ENCODE results near the gene CDK2. TPM values are rescaled to one million over a fixed set of nuclear protein-coding genes. Genes with fewer than 3 reads are reported as not detected.
A peak's percentile ranks its signal among the peaks of the same experiment; 100 is the strongest.
"Not testable (repeated sequence)": the region's sequence is repeated elsewhere in the genome, so short reads cannot be mapped to it uniquely, and the experiment has no call there.

CDK2 gene
- total RNA-seq, 1 donor from 2014 or later = 5.3 TPM

GRCh38 chr12:55974308-55974730, 7.7 kb downstream of the CDK2 start:
- FAIRE-seq (no peak), DNase-seq (ENCODE audit: low spot score in 2 of 2) (peak in 1 of 2 donors; percentile 27)

- no peak for FAIRE-seq
- no peak for DNase-seq (ENCODE audit: low spot score in 2 of 2)
These were observed 11.8 kb downstream of the CDK2 start for GRCh38 chr12:55978393-55978792.

- DNase-seq (ENCODE audit: low spot score in 2 of 2) = no peak
- no peak for FAIRE-seq
These were observed 12.4 kb downstream of the CDK2 start for GRCh38 chr12:55979069-55979468.

GRCh38 chr12:55981882-55982281, 15.3 kb downstream of the CDK2 start:
- not testable (repeated sequence) for DNase-seq (ENCODE audit: low spot score in 2 of 2); FAIRE-seq

GRCh38 chr12:55982319-55982936, 15.8 kb downstream of the CDK2 start:
- DNase-seq (ENCODE audit: low spot score in 2 of 2) (no peak), FAIRE-seq (no peak)

GRCh38 chr12:55983232-55983842, 16.7 kb downstream of the CDK2 start:
- no peak for DNase-seq (ENCODE audit: low spot score in 2 of 2)
- no peak for FAIRE-seq

- DNase-seq (ENCODE audit: low spot score in 2 of 2) = no peak
- no peak for FAIRE-seq
These were observed 18.2 kb downstream of the CDK2 start for GRCh38 chr12:55984861-55985260.

- no peak for DNase-seq (ENCODE audit: low spot score in 2 of 2)
These were observed 18.7 kb downstream of the CDK2 start for GRCh38 chr12:55985341-55985740.

GRCh38 chr12:55985976-55986375, 19.3 kb downstream of the CDK2 start:
- not testable (repeated sequence) for FAIRE-seq

More at GRCh38 chr12:55985341-55985740, 18.7 kb downstream of the CDK2 start:
- FAIRE-seq = no peak

GRCh38 chr12:55991110-55991509, 24.5 kb downstream of the CDK2 start:
- FAIRE-seq (no peak), DNase-seq (ENCODE audit: low spot score in 2 of 2) (no peak)

More at GRCh38 chr12:55985976-55986375, 19.3 kb downstream of the CDK2 start:
- DNase-seq (ENCODE audit: low spot score in 2 of 2) = not testable (repeated sequence)

- DNase-seq (ENCODE audit: low spot score in 2 of 2) (no peak), FAIRE-seq (no peak)
These were observed 26.7 kb downstream of the CDK2 start for GRCh38 chr12:55993230-55993853.

- DNase-seq (ENCODE audit: low spot score in 2 of 2) (no peak), FAIRE-seq (no peak)
These were observed 28.7 kb downstream of the CDK2 start for GRCh38 chr12:55995366-55995765.

- FAIRE-seq (no peak), DNase-seq (ENCODE audit: low spot score in 2 of 2) (peak in 1 of 2 donors; percentile 56)
These were observed 29.6 kb downstream of the CDK2 start for GRCh38 chr12:55996201-55996714.

GRCh38 chr12:55996715-55997534, 30.3 kb downstream of the CDK2 start, which contains the start of gene SUOX:
SUOX (plus strand) TSS chr12:55997276; CDS start chr12:56002222, 4,946 bp downstream.
- FAIRE-seq (peak; percentile 40), DNase-seq (ENCODE audit: low spot score in 2 of 2) (peak; percentile 91 to 98)

GRCh38 chr12:55997535-55997859, 30.9 kb downstream of the CDK2 start:
- FAIRE-seq (no peak), DNase-seq (ENCODE audit: low spot score in 2 of 2) (no peak)

GRCh38 chr12:55999522-55999921, 32.9 kb downstream of the CDK2 start:
- FAIRE-seq = not testable (repeated sequence)

GRCh38 chr12:55999999-56000540, 33.4 kb downstream of the CDK2 start:
- FAIRE-seq; DNase-seq (ENCODE audit: low spot score in 2 of 2): not testable (repeated sequence)

More at GRCh38 chr12:55999522-55999921, 32.9 kb downstream of the CDK2 start:
- DNase-seq (ENCODE audit: low spot score in 2 of 2) = not testable (repeated sequence)

- no peak for DNase-seq (ENCODE audit: low spot score in 2 of 2)
- FAIRE-seq = no peak
These were observed 35.0 kb downstream of the CDK2 start for GRCh38 chr12:56001487-56002100.

- not testable (repeated sequence) for FAIRE-seq; DNase-seq (ENCODE audit: low spot score in 2 of 2)
These were observed 36.7 kb downstream of the CDK2 start for GRCh38 chr12:56003376-56003775.

- FAIRE-seq (no peak), DNase-seq (ENCODE audit: low spot score in 2 of 2) (no peak)
These were observed 37.6 kb downstream of the CDK2 start for GRCh38 chr12:56004211-56004610.

Measured in frontal cortex (tissue), 4 donors.